K562 (cell line): Measurements from ENCODE around the gene CRAT. TPM values are rescaled to one million over a fixed set of nuclear protein-coding genes. Genes with fewer than 3 reads are reported as not detected.

Source experiments
- BRCA1 ChIP-seq, 2 experiments: fragments of 450-650 bp in 1 of 2; sonication (generic) in 1 of 2; formaldehyde crosslinking in 1 of 2; IDR thresholded peaks; 2 replicates each; pipeline versions ENCODE4 v1.5.0 to v1.6.1; 2017 to 2020; ENCODE audit warnings: mild to moderate bottlenecking in 1 of 2, missing genetic modification reagents in 1 of 2
- CBFA2T2 ChIP-seq: fragments of 450-650 bp; conservative IDR thresholded peaks from 2 replicates; pipeline ENCODE4 v1.6.1; 2017; ENCODE audit warnings: mild to moderate bottlenecking
- ESRRB ChIP-seq: fragments of 250-450 bp; sonication (Bioruptor Pico); IDR thresholded peaks from 2 replicates; pipeline ENCODE4 v1.5.0; 2020; ENCODE audit warnings: mild to moderate bottlenecking, moderate library complexity, borderline replicate concordance
- ETS1 ChIP-seq: conservative IDR thresholded peaks from 2 replicates; pipeline ENCODE4 v1.6.1; 2011; ENCODE audit warnings: low read depth, mild to moderate bottlenecking, low read length; ENCODE audit not compliant: control insufficient read depth
- FOXJ2 ChIP-seq: fragments of 200-800 bp; sonication (Bioruptor generic); IDR thresholded peaks from 2 replicates; pipeline ENCODE4 v1.6.1; 2016; ENCODE audit warnings: missing genetic modification characterization, missing compliant biosample characterization
- MCM5 ChIP-seq: fragments of 450-650 bp; IDR thresholded peaks from 2 replicates; pipeline ENCODE4 v1.6.1; 2016; ENCODE audit warnings: low read depth
- MED1 ChIP-seq: sonication (generic); formaldehyde crosslinking; IDR thresholded peaks from 2 replicates; pipeline ENCODE4 v1.8.1; 2023; ENCODE audit warnings: missing genetic modification reagents, borderline replicate concordance
- MYBL2 ChIP-seq, 2 experiments: fragments of 450-650 bp in 1 of 2; sonication (generic) in 1 of 2; formaldehyde crosslinking in 1 of 2; IDR thresholded peaks; 2 replicates each; pipeline versions ENCODE4 v1.6.1 to v1.8.1; 2017 to 2022; ENCODE audit warnings: borderline replicate concordance in 1 of 2, inconsistent platforms in 1 of 2, low read depth in 1 of 2, mild to moderate bottlenecking in 1 of 2, missing genetic modification reagents in 1 of 2, moderate library complexity in 1 of 2
- NR2C2 ChIP-seq, 2 experiments: fragments of 200-800 bp in 1 of 2; sonication (Bioruptor generic) in 1 of 2; sonication (generic) in 1 of 2; formaldehyde crosslinking in 1 of 2; IDR thresholded peaks; 2 replicates each; pipeline versions ENCODE4 v1.6.1 to v1.8.0; 2016 to 2022; ENCODE audit warnings: mild to moderate bottlenecking in 1 of 2, missing compliant biosample characterization in 1 of 2, missing genetic modification characterization in 1 of 2, missing genetic modification reagents in 1 of 2
- RERE ChIP-seq: sonication (generic); formaldehyde crosslinking; IDR thresholded peaks from 2 replicates; pipeline ENCODE4 v1.8.0; 2023; ENCODE audit warnings: missing genetic modification reagents, mild to moderate bottlenecking, borderline replicate concordance
- TAF9B ChIP-seq: fragments of 450-650 bp; IDR thresholded peaks from 2 replicates; pipeline ENCODE4 v1.6.1; 2018; ENCODE audit warnings: mild to moderate bottlenecking; ENCODE audit not compliant: partially characterized antibody
- ZNF121 ChIP-seq: sonication (generic); formaldehyde crosslinking; conservative IDR thresholded peaks from 2 replicates; pipeline ENCODE4 v1.8.0; 2022; ENCODE audit warnings: missing genetic modification reagents
- ZNF133 ChIP-seq: fragments of 250-450 bp; sonication (Bioruptor Pico); IDR thresholded peaks from 2 replicates; pipeline ENCODE4 v1.4.0; 2020; ENCODE audit warnings: mild to moderate bottlenecking
- ZSCAN29 ChIP-seq: fragments of 450-650 bp; IDR thresholded peaks from 2 replicates; pipeline ENCODE4 v1.6.1; 2017
- polyA plus RNA-seq, 8 experiments: library from polyadenylated mRNA; depleted of rRNA in 4 of 8; stranded (reverse) in 5 of 8; unstranded in 3 of 8; fragments of >200 nt; fragmentation: Nextera tagmentation in 2 of 8; fragmentation: Illumina TruSeq in 1 of 8; extraction: Ambion mirVana in 2 of 8; extraction: Trizol in 1 of 8; gene quantifications; 2 replicates each; pipeline versions ENCODE4 v1.2.1 to v1.2.3, GENCODE V29; 2011 to 2014; ENCODE audit warnings: inconsistent platforms in 1 of 8, missing spikeins in 1 of 8
- total RNA-seq, 7 experiments: library from RNA; depleted of rRNA in 6 of 7; stranded (reverse); fragments of >200 nt in 6 of 7; fragmentation: Illumina TruSeq in 2 of 7; extraction: Trizol in 2 of 7; gene quantifications; 2 replicates each; pipeline versions ENCODE4 v1.2.1 to v1.2.3, GENCODE V29; 2011 to 2021; ENCODE audit warnings: low replicate concordance in 1 of 7
- TF ChIP-seq, protein P1 (sequence below): fragments of 250-450 bp; sonication (Bioruptor Pico); IDR thresholded peaks from 2 replicates; pipeline ENCODE4 v1.8.0; 2022; ENCODE audit warnings: moderate library complexity, mild to moderate bottlenecking, inconsistent platforms
- TF ChIP-seq, protein P2 (sequence below): fragments of 250-450 bp; sonication (Bioruptor Pico); IDR thresholded peaks from 2 replicates; pipeline ENCODE4 v1.9.0; 2021; ENCODE audit warnings: mild to moderate bottlenecking, inconsistent platforms

CRAT gene
- total and polyA plus RNA-seq, 9 of the 15 experiments (the other 6 are each of a cell fraction or from before 2014, with no cell fraction given) = 0.20 to 13.8 (median 5.4) TPM

DNA sequence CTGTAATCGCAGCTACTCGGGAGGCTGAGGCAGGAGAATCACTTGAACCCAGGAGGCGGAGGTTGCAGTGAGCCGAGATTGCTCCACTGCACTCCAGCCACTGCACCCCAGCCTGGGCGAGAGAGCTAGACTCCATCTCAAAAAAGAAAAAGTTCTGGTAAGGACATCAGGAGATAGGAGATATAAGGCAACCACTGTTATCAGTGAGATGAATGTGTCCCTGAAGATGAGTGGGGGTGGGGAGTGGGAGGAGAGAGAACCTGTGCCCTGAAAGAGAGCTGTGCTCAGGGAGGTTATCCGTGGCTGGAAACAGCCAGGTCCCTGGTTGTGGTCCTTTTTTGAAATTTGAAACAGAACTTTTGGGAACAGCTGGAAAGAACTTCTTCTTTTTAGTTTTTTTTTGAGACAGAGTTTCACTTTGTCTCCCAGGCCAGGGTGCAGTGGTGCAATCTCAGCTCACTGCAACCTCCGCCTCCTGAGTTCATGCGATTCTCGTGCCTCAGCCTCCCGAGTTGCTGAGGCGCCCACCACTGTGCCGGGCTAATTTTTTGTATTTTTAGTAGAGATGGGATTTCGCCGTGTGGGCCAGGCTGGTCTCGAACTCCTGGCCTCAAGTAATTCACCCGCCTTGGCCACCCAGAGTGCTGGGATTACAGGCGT is 3.2 kb upstream of the CRAT start (continued):
- TF ChIP-seq RERE (no peak), TAF9B (no peak), ZNF133 (CRISPR knock-in tag) (no peak), MCM5 (no peak), CBFA2T2 (peak; percentile 77), BRCA1 (IDR thresholded peaks at IDR 0.05) (no peak), BRCA1 (CRISPR knock-in tag; IDR thresholded peaks at IDR 0.05) (no peak), ZNF121 (CRISPR knock-in tag) (no peak), MYBL2 (IDR thresholded peaks at IDR 0.05; ENCODE audit: low read depth) (no peak), MYBL2 (CRISPR knock-in tag; IDR thresholded peaks at IDR 0.05; ENCODE audit: borderline replicate concordance) (no peak), MED1 (CRISPR knock-in tag) (no peak), ESRRB (CRISPR knock-in tag) (no peak), ETS1 (no peak), FOXJ2 (tag) (no peak), NR2C2 (CRISPR knock-in tag; IDR thresholded peaks at IDR 0.05) (no peak), NR2C2 (tag; IDR thresholded peaks at IDR 0.05) (no peak), ZSCAN29 (no peak)
- TF ChIP-seq, protein P1, sequence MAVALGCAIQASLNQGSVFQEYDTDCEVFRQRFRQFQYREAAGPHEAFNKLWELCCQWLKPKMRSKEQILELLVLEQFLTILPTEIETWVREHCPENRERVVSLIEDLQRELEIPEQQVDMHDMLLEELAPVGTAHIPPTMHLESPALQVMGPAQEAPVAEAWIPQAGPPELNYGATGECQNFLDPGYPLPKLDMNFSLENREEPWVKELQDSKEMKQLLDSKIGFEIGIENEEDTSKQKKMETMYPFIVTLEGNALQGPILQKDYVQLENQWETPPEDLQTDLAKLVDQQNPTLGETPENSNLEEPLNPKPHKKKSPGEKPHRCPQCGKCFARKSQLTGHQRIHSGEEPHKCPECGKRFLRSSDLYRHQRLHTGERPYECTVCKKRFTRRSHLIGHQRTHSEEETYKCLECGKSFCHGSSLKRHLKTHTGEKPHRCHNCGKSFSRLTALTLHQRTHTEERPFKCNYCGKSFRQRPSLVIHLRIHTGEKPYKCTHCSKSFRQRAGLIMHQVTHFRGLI = no peak
- TF ChIP-seq, protein P2, sequence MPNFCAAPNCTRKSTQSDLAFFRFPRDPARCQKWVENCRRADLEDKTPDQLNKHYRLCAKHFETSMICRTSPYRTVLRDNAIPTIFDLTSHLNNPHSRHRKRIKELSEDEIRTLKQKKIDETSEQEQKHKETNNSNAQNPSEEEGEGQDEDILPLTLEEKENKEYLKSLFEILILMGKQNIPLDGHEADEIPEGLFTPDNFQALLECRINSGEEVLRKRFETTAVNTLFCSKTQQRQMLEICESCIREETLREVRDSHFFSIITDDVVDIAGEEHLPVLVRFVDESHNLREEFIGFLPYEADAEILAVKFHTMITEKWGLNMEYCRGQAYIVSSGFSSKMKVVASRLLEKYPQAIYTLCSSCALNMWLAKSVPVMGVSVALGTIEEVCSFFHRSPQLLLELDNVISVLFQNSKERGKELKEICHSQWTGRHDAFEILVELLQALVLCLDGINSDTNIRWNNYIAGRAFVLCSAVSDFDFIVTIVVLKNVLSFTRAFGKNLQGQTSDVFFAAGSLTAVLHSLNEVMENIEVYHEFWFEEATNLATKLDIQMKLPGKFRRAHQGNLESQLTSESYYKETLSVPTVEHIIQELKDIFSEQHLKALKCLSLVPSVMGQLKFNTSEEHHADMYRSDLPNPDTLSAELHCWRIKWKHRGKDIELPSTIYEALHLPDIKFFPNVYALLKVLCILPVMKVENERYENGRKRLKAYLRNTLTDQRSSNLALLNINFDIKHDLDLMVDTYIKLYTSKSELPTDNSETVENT = no peak
